HuH-7.5 (cell line): ENCODE data around the gene SGSM2.

Experiments
- DNase-seq: peaks from one replicate; pipeline ENCODE4 v3.0.0; 2011; ENCODE audit warnings: low spot score

Gene SGSM2

GRCh38 chr17:2423271-2423670 is 86.0 kb downstream of the SGSM2 start:
- DNase-seq = no peak

GRCh38 chr17:2427215-2427614 is 89.9 kb downstream of the SGSM2 start:
- DNase-seq = no peak

- no peak for DNase-seq
Observed at GRCh38 chr17:2427910-2428309, 90.6 kb downstream of the SGSM2 start.
